ENCODE data around the gene DENND4A. TPM values are rescaled to one million over a fixed set of nuclear protein-coding genes. Genes with fewer than 3 reads are reported as not detected.

Gene DENND4A
- polyA plus RNA-seq, 1 of the 3 experiments (the other 2 are of a cell fraction), result 2.5 TPM

GRCh38 chr15:65795663-65796216 lies 3.6 kb upstream of the DENND4A start:
- no peaks in the 10 kb centered on the region for H3K9me2 ChIP-seq
- H3F3A ChIP-seq (replicated peaks; ENCODE audit: insufficient read depth), result peaks cover 3% of the 10 kb centered on the region
- no peak overlapping the region for H3K27ac ChIP-seq (ENCODE audit: low read depth in 2 of 2, low read length in 1 of 2)
- 94% methylated on average over 3 of the region's 3 CpGs for WGBS (ENCODE audit: low lambda C conversion rate)
- no peak for TF ChIP-seq NRF1 (IDR thresholded peaks at IDR 0.05; ENCODE audit: low read depth, low read length)
- no peak for TF ChIP-seq ELF1 (IDR thresholded peaks at IDR 0.05)
- TF ChIP-seq FOXJ3 (CRISPR knock-in tag; IDR thresholded peaks at IDR 0.05), result no peak
- no peak for TF ChIP-seq RCOR1 (IDR thresholded peaks at IDR 0.05; ENCODE audit: low read length)
- no peak for TF ChIP-seq RAD21 (IDR thresholded peaks at IDR 0.05; ENCODE audit: low read length)
- no peak for TF ChIP-seq CHD2 (IDR thresholded peaks at IDR 0.05; ENCODE audit: low read length, partially characterized antibody)
- TF ChIP-seq EP300 (IDR thresholded peaks at IDR 0.05; ENCODE audit: borderline replicate concordance in 1 of 2, low read depth in 1 of 2, low read length in 1 of 2), result no peak
- TF ChIP-seq MEF2A (IDR thresholded peaks at IDR 0.05; ENCODE audit: borderline replicate concordance, low read depth), result no peak
- no peak for TF ChIP-seq RXRA (IDR thresholded peaks at IDR 0.05; ENCODE audit: borderline replicate concordance, low read depth)
- no peak for TF ChIP-seq SMC3 (IDR thresholded peaks at IDR 0.05; ENCODE audit: low read depth, low read length)
- TF ChIP-seq, protein P1, sequence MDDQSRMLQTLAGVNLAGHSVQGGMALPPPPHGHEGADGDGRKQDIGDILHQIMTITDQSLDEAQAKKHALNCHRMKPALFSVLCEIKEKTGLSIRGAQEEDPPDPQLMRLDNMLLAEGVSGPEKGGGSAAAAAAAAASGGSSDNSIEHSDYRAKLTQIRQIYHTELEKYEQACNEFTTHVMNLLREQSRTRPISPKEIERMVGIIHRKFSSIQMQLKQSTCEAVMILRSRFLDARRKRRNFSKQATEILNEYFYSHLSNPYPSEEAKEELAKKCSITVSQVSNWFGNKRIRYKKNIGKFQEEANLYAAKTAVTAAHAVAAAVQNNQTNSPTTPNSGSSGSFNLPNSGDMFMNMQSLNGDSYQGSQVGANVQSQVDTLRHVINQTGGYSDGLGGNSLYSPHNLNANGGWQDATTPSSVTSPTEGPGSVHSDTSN (IDR thresholded peaks at IDR 0.05), result no peak
- TF ChIP-seq MXI1 (IDR thresholded peaks at IDR 0.05; ENCODE audit: low read depth, low read length), result no peak
- no peak for TF ChIP-seq YY1 (IDR thresholded peaks at IDR 0.05; ENCODE audit: low read depth)
- TF ChIP-seq JUND (IDR thresholded peaks at IDR 0.05), result no peak
- H3K9ac ChIP-seq, result no peak overlapping the region
- ChIA-PET POLR2A (no interaction called here), CTCF (no interaction called here)
- no peak overlapping the region for H3K4me3 ChIP-seq (ENCODE audit: low read depth in 2 of 2, low read length in 1 of 2)
- no peak overlapping the region for H2AFZ ChIP-seq (ENCODE audit: low read depth)
- H3K27me3 ChIP-seq (ENCODE audit: insufficient read depth), result no peaks in the 10 kb centered on the region
- no peak for DNase-seq
- no peaks in the 10 kb centered on the region for H3K9me3 ChIP-seq
- peaks cover 6% of the 10 kb centered on the region for H3K79me2 ChIP-seq (ENCODE audit: insufficient read depth)
- H3K4me2 ChIP-seq, result no peak overlapping the region
- no peaks in the 10 kb centered on the region for H3K36me3 ChIP-seq (replicated peaks in 1 of 2; ENCODE audit: control insufficient read depth in 1 of 2, insufficient read depth in 2 of 2, low read length in 1 of 2)
- peaks cover 0 to 6% of the 10 kb centered on the region in 2 experiments; a peak in 3 of 4 replicates for H3K4me1 ChIP-seq (ENCODE audit: control insufficient read depth in 1 of 2, insufficient read depth in 2 of 2, low read depth in 1 of 2, low read length in 1 of 2)
- H4K20me1 ChIP-seq (ENCODE audit: insufficient read depth), result no peaks in the 10 kb centered on the region

GRCh38 chr15:65793818-65794104 lies 1.7 kb upstream of the DENND4A start:
- no peak overlapping the region for H3K27ac ChIP-seq (ENCODE audit: low read depth in 2 of 2, low read length in 1 of 2)
- no peaks in the 10 kb centered on the region for H3K27me3 ChIP-seq (ENCODE audit: insufficient read depth)
- H3K79me2 ChIP-seq (ENCODE audit: insufficient read depth), result peaks cover 22% of the 10 kb centered on the region
- TF ChIP-seq MXI1 (IDR thresholded peaks at IDR 0.05; ENCODE audit: low read depth, low read length), result no peak
- TF ChIP-seq MAX (IDR thresholded peaks at IDR 0.05; ENCODE audit: low read depth), result no peak
- TF ChIP-seq SIN3A (IDR thresholded peaks at IDR 0.05; ENCODE audit: borderline replicate concordance, low read depth, low read length), result no peak
- TF ChIP-seq, protein P1 (IDR thresholded peaks at IDR 0.05), result no peak
- no peak for TF ChIP-seq TCF12 (IDR thresholded peaks at IDR 0.05)
- TF ChIP-seq TEAD4 (IDR thresholded peaks at IDR 0.05; ENCODE audit: borderline replicate concordance, insufficient read depth), result no peak
- no peak for TF ChIP-seq GABPA (IDR thresholded peaks at IDR 0.05; ENCODE audit: low read depth)
- TF ChIP-seq, protein P2, sequence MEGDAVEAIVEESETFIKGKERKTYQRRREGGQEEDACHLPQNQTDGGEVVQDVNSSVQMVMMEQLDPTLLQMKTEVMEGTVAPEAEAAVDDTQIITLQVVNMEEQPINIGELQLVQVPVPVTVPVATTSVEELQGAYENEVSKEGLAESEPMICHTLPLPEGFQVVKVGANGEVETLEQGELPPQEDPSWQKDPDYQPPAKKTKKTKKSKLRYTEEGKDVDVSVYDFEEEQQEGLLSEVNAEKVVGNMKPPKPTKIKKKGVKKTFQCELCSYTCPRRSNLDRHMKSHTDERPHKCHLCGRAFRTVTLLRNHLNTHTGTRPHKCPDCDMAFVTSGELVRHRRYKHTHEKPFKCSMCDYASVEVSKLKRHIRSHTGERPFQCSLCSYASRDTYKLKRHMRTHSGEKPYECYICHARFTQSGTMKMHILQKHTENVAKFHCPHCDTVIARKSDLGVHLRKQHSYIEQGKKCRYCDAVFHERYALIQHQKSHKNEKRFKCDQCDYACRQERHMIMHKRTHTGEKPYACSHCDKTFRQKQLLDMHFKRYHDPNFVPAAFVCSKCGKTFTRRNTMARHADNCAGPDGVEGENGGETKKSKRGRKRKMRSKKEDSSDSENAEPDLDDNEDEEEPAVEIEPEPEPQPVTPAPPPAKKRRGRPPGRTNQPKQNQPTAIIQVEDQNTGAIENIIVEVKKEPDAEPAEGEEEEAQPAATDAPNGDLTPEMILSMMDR (IDR thresholded peaks at IDR 0.05), result no peak
- TF ChIP-seq GATA2 (CRISPR knock-in tag; IDR thresholded peaks at IDR 0.05), result no peak
- no peak for TF ChIP-seq ZBTB33 (IDR thresholded peaks at IDR 0.05; ENCODE audit: borderline replicate concordance, low read depth)
- H3F3A ChIP-seq (replicated peaks; ENCODE audit: insufficient read depth), result peaks cover 3% of the 10 kb centered on the region
- H3K36me3 ChIP-seq (replicated peaks in 1 of 2; ENCODE audit: control insufficient read depth in 1 of 2, insufficient read depth in 2 of 2, low read length in 1 of 2), result no peaks in the 10 kb centered on the region
- 93% methylated on average over 2 of the region's 2 CpGs for WGBS (ENCODE audit: low lambda C conversion rate)
- H2AFZ ChIP-seq (ENCODE audit: low read depth), result no peak overlapping the region
- H3K4me2 ChIP-seq, result no peak overlapping the region
- no peak overlapping the region for H3K4me3 ChIP-seq (ENCODE audit: low read depth in 2 of 2, low read length in 1 of 2)
- no peaks in the 10 kb centered on the region for H4K20me1 ChIP-seq (ENCODE audit: insufficient read depth)
- no peak for DNase-seq
- no peaks in the 10 kb centered on the region for H3K9me2 ChIP-seq
- ChIA-PET POLR2A (no interaction called here), CTCF (interaction anchor here (0.9 to 1.2 kb wide), 3 partner anchors 11 to 64 kb away, joined by 4 to 5 read pairs (median 4); no protein-coding TSS in a partner anchor)
- H3K9ac ChIP-seq, result no peak overlapping the region
- H3K4me1 ChIP-seq (ENCODE audit: control insufficient read depth in 1 of 2, insufficient read depth in 2 of 2, low read depth in 1 of 2, low read length in 1 of 2), result peaks cover 0 to 6% of the 10 kb centered on the region in 2 experiments; a peak in 3 of 4 replicates
- no peaks in the 10 kb centered on the region for H3K9me3 ChIP-seq
